Stomach (tissue), 9 donors: ENCODE data around the gene OLA1. TPM values are rescaled to one million over a fixed set of nuclear protein-coding genes. Genes with fewer than 3 reads are reported as not detected.

Source experiments
- DNase-seq, 2 donors: peaks; one replicate each; pipeline versions ENCODE4 v3.0.0 to v3.0.0-alpha.2; 2013 to 2019
- H3K27ac ChIP-seq, 5 donors: fragments of 200-600 bp in 4 of 5; sonication (generic) in 4 of 5; one replicate each; pipeline ENCODE4 v1.5.1; 2013 to 2019; ENCODE audit warnings: mild to moderate bottlenecking in 1 of 5, moderate library complexity in 1 of 5
- H3K27me3 ChIP-seq, 3 donors: fragments of 200-600 bp; sonication (generic); one replicate each; pipeline ENCODE4 v1.5.1; 2017 to 2019; ENCODE audit warnings: mixed run types in 1 of 3
- H3K36me3 ChIP-seq, 4 donors: fragments of 200-600 bp; sonication (generic); 1 replicate in 3 of 4; 2 replicates in 1 of 4; pipeline ENCODE4 v1.5.1; 2016 to 2019
- H3K4me1 ChIP-seq, 4 donors: fragments of 200-600 bp; sonication (generic); one replicate each; pipeline ENCODE4 v1.5.1; 2016 to 2019
- H3K4me3 ChIP-seq, 4 donors: fragments of 200-600 bp; sonication (generic) in 3 of 4; one replicate each; pipeline ENCODE4 v1.5.1; 2016 to 2019; ENCODE audit warnings: mild to moderate bottlenecking in 1 of 4
- H3K9me3 ChIP-seq, 4 donors: fragments of 200-600 bp; sonication (generic); one replicate each; pipeline ENCODE4 v1.5.1; 2016 to 2019
- EP300 ChIP-seq: sonication (generic); formaldehyde crosslinking; IDR thresholded peaks from one replicate; pipeline ENCODE4 v1.6.1; 2017; ENCODE audit warnings: antibody characterized with exemption
- POLR2A ChIP-seq, 4 donors: fragments of 450-650 bp; IDR thresholded peaks; one replicate each; pipeline ENCODE4 v1.6.1; 2016; ENCODE audit warnings: antibody characterized with exemption in 4 of 4, control low read depth in 2 of 4, mild to moderate bottlenecking in 1 of 4, moderate library complexity in 1 of 4
- POLR2AphosphoS5 ChIP-seq, 3 donors: sonication (generic); formaldehyde crosslinking; IDR thresholded peaks; one replicate each; pipeline ENCODE4 v1.6.1; 2016; ENCODE audit warnings: antibody characterized with exemption in 3 of 3
- WGBS, 5 donors: extraction: QIAGEN DNeasy Blood & Tissue Kit in 3 of 5; methylation state at CpG; one replicate each; pipeline versions ENCODE4 v1.1.5 to v1.1.7; 2013 to 2018; 5-methylcytosine and 5-hydroxymethylcytosine counted together
- intact Hi-C: fragments of 100-400 bp; cut with DNase I; formaldehyde crosslinking; loops from one replicate; pipeline ENCODE4 v1.15.1; 2023; ENCODE audit warnings: low total_unique reads
- polyA plus RNA-seq, 3 donors: library from polyadenylated mRNA; stranded (reverse); fragments of 200-250 nt; gene quantifications; one replicate each; pipeline ENCODE4 v1.2.3, GENCODE V29; 2013
- total RNA-seq, 5 donors: library from RNA; depleted of rRNA; stranded (reverse); fragments of >200 nt; gene quantifications; one replicate each; pipeline versions ENCODE4 v1.1.0 to v1.2.3, GENCODE V29; 2014 to 2016
- TF ChIP-seq, protein P1 (sequence below), 7 experiments: fragments of 450-650 bp in 4 of 7; fragments of 200-600 bp in 3 of 7; sonication (generic) in 3 of 7; IDR thresholded peaks; one replicate each; pipeline ENCODE4 v1.5.1; 2016 to 2019; ENCODE audit warnings: antibody characterized with exemption in 7 of 7, control low read depth in 2 of 7, mild to moderate bottlenecking in 1 of 7
- donor health status: healthy with polysubstance abuse.
- donor health status: Bipolar disorder and iron deficiency.
- donor health status: healthy.

The OLA1 gene
- total and polyA plus RNA-seq, 8 donors, result 20.6 to 149 (median 75.3) TPM

DNA sequence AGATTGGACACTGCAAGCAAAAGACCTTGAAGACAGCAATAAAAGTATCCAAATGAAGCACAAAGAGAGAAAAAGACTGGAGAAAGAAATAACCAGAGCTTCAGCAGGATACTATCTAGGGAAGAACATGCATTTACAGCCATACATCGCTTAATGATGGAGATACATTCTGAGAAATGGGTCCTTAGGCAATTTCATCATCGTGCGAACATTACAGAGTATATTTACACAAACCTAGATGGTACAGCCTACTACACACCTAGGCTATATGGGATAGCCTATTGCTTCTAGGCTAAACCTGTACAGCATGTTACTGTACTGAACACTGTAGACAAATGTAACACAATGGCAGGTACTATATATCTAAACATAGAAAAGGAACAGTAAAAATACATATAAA is 11.9 kb downstream of the OLA1 start:
- TF ChIP-seq, protein P1, sequence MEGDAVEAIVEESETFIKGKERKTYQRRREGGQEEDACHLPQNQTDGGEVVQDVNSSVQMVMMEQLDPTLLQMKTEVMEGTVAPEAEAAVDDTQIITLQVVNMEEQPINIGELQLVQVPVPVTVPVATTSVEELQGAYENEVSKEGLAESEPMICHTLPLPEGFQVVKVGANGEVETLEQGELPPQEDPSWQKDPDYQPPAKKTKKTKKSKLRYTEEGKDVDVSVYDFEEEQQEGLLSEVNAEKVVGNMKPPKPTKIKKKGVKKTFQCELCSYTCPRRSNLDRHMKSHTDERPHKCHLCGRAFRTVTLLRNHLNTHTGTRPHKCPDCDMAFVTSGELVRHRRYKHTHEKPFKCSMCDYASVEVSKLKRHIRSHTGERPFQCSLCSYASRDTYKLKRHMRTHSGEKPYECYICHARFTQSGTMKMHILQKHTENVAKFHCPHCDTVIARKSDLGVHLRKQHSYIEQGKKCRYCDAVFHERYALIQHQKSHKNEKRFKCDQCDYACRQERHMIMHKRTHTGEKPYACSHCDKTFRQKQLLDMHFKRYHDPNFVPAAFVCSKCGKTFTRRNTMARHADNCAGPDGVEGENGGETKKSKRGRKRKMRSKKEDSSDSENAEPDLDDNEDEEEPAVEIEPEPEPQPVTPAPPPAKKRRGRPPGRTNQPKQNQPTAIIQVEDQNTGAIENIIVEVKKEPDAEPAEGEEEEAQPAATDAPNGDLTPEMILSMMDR (IDR thresholded peaks at IDR 0.05), result no peak
- TF ChIP-seq POLR2AphosphoS5 (IDR thresholded peaks at IDR 0.05), result no peak
- no peak for TF ChIP-seq POLR2A (IDR thresholded peaks at IDR 0.05)
- Histone ChIP-seq H3K27me3 (no peaks in the 10 kb centered on the region), H3K27ac (no peak overlapping the region), H3K9me3 (no peaks in the 10 kb centered on the region), H3K4me3 (no peak overlapping the region), H3K4me1 (peaks cover 0 to 20% (median 0%) of the 10 kb centered on the region in 4 donors), H3K36me3 (peaks cover 0 to under 1% (median 0%) of the 10 kb centered on the region in 4 donors)
- 93 to 99% (median 96%) methylated on average over 3 of the region's 3 CpGs for WGBS, 5 donors
- intact Hi-C loops, result no loop called here
- no peak for DNase-seq

DNA sequence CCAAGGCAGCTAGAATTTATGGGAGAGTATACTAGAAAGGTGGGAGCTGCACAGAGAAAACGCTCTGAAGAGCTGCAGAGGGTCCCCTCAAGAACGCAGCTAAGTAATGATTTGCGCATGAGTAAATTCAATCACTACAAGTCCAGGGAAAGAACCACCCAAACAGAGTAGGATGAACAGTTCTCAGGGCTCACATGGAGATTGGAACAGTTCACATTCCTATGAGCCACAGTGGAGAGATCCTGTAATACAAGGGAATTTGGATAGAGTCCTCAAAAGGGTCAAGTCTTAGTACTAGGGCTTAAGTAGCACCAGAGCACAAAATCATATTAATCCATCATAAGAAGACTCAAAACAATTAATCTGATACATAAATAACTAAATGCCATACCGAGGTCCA is 12.7 kb downstream of the OLA1 start:
- no peaks in the 10 kb centered on the region for H3K9me3 ChIP-seq
- WGBS, 5 donors, result 83 to 92% (median 87%) methylated on average over 4 of the region's 4 CpGs
- intact Hi-C loops, result no loop called here
- TF ChIP-seq POLR2AphosphoS5 (IDR thresholded peaks at IDR 0.05) (no peak), EP300 (no peak), POLR2A (IDR thresholded peaks at IDR 0.05) (no peak)
- H3K4me3 ChIP-seq, result no peak overlapping the region
- no peaks in the 10 kb centered on the region for H3K36me3 ChIP-seq
- H3K27ac ChIP-seq, result no peak overlapping the region
- no peaks in the 10 kb centered on the region for H3K27me3 ChIP-seq
- peaks cover 0 to 20% (median 0%) of the 10 kb centered on the region in 4 donors for H3K4me1 ChIP-seq
- DNase-seq, result no peak

DNA sequence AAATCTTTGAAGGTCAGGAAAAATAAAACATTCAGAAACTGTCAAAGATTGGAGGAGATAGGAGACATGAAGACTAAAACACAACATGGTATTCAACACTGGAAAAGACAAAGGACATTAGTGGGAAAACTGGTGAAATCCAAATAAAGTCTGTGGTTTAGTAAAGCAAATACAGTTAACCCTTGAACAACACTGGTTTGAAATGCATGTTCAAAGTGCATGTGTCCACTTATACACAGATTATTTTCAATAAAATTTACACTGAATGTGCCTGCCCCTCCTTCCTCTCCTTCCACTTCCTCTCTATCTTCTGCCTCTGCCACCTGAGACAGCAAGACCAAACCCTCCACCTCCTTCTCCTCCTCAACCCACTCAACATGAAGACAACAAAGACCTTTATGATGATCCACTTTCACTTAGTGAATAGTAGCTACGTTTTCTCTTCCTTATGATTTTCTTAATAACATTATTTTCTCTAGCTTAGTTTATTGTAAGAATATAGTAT is 14.5 kb downstream of the OLA1 start:
- TF ChIP-seq POLR2A (IDR thresholded peaks at IDR 0.05) (no peak), POLR2AphosphoS5 (IDR thresholded peaks at IDR 0.05) (no peak), EP300 (no peak)
- no peak for DNase-seq
- Histone ChIP-seq H3K4me3 (no peak overlapping the region), H3K9me3 (no peaks in the 10 kb centered on the region), H3K27ac (no peak overlapping the region), H3K36me3 (peaks cover 0 to 4% (median 3%) of the 10 kb centered on the region in 4 donors), H3K27me3 (no peaks in the 10 kb centered on the region), H3K4me1 (peaks cover 0 to 20% (median 0%) of the 10 kb centered on the region in 4 donors)
- intact Hi-C loops, result no loop called here
- 70 to 86% (median 79%) methylated on average over 1 of the region's 1 CpG for WGBS, 5 donors

DNA sequence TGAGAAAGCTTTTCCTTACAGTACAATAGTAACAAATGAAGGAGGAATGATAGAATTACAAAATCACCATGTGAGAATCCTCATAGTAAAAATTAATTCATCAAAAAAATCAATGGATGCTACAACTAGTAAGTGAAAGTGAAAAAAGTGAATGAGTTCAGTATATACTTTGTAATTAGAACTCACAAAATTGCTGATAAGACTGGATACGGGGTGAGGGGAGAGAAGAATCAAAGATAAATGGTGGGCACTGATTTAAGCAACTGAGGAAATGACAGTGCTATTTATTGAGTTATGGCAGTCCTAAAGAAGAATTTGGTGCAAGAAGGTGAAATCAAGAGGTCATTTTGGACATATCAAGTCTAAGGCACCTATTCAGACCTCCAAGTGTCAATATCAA is 20.6 kb downstream of the OLA1 start:
- TF ChIP-seq POLR2A (IDR thresholded peaks at IDR 0.05), result no peak
- TF ChIP-seq EP300, result no peak
- TF ChIP-seq, protein P1 (IDR thresholded peaks at IDR 0.05), result no peak
- TF ChIP-seq POLR2AphosphoS5 (IDR thresholded peaks at IDR 0.05), result no peak
- H3K4me1 ChIP-seq, result no peaks in the 10 kb centered on the region
- no peak for DNase-seq
- no peak overlapping the region for H3K27ac ChIP-seq
- H3K36me3 ChIP-seq, result peaks cover 8 to 40% (median 32%) of the 10 kb centered on the region in 4 donors
- intact Hi-C loops, result no loop called here
- 74 to 95% (median 89%) methylated on average over 1 of the region's 1 CpG for WGBS, 5 donors
- no peaks in the 10 kb centered on the region for H3K27me3 ChIP-seq
- no peak overlapping the region for H3K4me3 ChIP-seq
- H3K9me3 ChIP-seq, result no peaks in the 10 kb centered on the region

DNA sequence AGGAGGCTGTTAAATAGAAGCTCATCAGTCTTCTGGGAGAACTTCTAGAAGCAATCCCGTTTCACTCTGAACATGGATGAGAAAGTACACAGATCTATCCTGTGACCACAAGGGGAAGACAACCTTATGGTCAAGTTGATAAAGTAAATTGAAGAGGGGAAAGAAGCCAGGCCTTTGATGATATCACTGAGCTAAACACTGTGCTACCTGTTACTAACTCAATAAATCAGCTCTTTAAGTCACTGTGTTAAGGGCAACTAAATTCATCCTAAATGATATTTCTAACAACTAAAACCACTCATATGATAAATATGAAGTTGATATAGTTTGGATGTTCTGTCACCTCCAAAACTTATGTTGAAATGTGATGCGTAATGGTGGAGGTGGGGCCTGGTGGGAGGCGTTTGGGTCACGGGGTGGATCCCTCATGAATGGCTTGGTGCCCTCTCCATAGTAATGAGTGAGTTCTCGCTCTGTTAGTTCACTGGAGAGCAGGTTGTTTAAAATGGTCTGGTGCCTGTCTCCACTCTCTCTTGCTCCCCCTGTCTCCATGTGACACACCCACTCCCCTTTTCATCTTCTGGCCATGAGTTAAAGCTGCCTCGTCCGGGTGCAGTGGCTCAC is 23.6 kb downstream of the OLA1 start:
- TF ChIP-seq, protein P1 (IDR thresholded peaks at IDR 0.05), result no peak
- TF ChIP-seq POLR2AphosphoS5 (IDR thresholded peaks at IDR 0.05), result no peak
- no peak for TF ChIP-seq POLR2A (IDR thresholded peaks at IDR 0.05)
- TF ChIP-seq EP300, result no peak
- Histone ChIP-seq H3K4me3 (no peak overlapping the region), H3K9me3 (no peaks in the 10 kb centered on the region), H3K27me3 (no peaks in the 10 kb centered on the region), H3K36me3 (peaks cover 8 to 53% (median 39%) of the 10 kb centered on the region in 4 donors), H3K27ac (no peak overlapping the region), H3K4me1 (no peaks in the 10 kb centered on the region)
- intact Hi-C loops, result no loop called here
- no peak for DNase-seq
- WGBS, 5 donors, result 93 to 98% (median 97%) methylated on average over 7 of the region's 7 CpGs
